ENCODE data around the gene RCHY1.
"Not testable (repeated sequence)": the region's sequence is repeated elsewhere in the genome, so short reads cannot be mapped to it uniquely, and the experiment has no call there.

RCHY1 gene

GRCh38 chr4:75516144-75516543 lies 1.9 kb upstream of the RCHY1 start:
- DNase-seq (ENCODE audit: low read depth in 2 of 2) = no peak

- no peak for DNase-seq (ENCODE audit: low read depth in 2 of 2)
These were observed 878 bp upstream of the RCHY1 start for GRCh38 chr4:75514949-75515612.

- DNase-seq (ENCODE audit: low read depth in 2 of 2) = no peak
These were observed 575 bp downstream of the RCHY1 start for GRCh38 chr4:75513526-75514130.

- DNase-seq (ENCODE audit: low read depth in 2 of 2) = no peak
These were observed 1.6 kb downstream of the RCHY1 start for GRCh38 chr4:75512386-75513211.

GRCh38 chr4:75511841-75512240 lies 2.4 kb downstream of the RCHY1 start:
- DNase-seq (ENCODE audit: low read depth in 2 of 2) = no peak

GRCh38 chr4:75509592-75509991 lies 4.6 kb downstream of the RCHY1 start:
- DNase-seq (ENCODE audit: low read depth in 2 of 2) = not testable (repeated sequence)

GRCh38 chr4:75505630-75506029 lies 8.6 kb downstream of the RCHY1 start:
- no peak for DNase-seq (ENCODE audit: low read depth in 2 of 2)

GRCh38 chr4:75502671-75503070 lies 11.5 kb downstream of the RCHY1 start:
- no peak for DNase-seq (ENCODE audit: low read depth in 2 of 2)

GRCh38 chr4:75499900-75500299 lies 14.3 kb downstream of the RCHY1 start:
- DNase-seq (ENCODE audit: low read depth in 2 of 2) = no peak

- no peak for DNase-seq (ENCODE audit: low read depth in 2 of 2)
These were observed 16.2 kb downstream of the RCHY1 start for GRCh38 chr4:75498041-75498440.

- DNase-seq (ENCODE audit: low read depth in 2 of 2) = no peak
These were observed 17.1 kb downstream of the RCHY1 start for GRCh38 chr4:75497133-75497532.

GRCh38 chr4:75496406-75496805 lies 17.8 kb downstream of the RCHY1 start:
- no peak for DNase-seq (ENCODE audit: low read depth in 2 of 2)

GRCh38 chr4:75495476-75495875 lies 18.7 kb downstream of the RCHY1 start:
- no peak for DNase-seq (ENCODE audit: low read depth in 2 of 2)

- DNase-seq (ENCODE audit: low read depth in 2 of 2) = no peak
These were observed 19.6 kb downstream of the RCHY1 start for GRCh38 chr4:75494563-75494962.

GRCh38 chr4:75490155-75490554 lies 24.0 kb downstream of the RCHY1 start:
- DNase-seq (ENCODE audit: low read depth in 2 of 2) = no peak

GRCh38 chr4:75484190-75484589 lies 30.0 kb downstream of the RCHY1 start:
- no peak for DNase-seq (ENCODE audit: low read depth in 2 of 2)

GRCh38 chr4:75477201-75477600 lies 37.0 kb downstream of the RCHY1 start:
- no peak for DNase-seq (ENCODE audit: low read depth in 2 of 2)

GRCh38 chr4:75470738-75471137 lies 43.5 kb downstream of the RCHY1 start:
- no peak for DNase-seq (ENCODE audit: low read depth in 2 of 2)

- DNase-seq (ENCODE audit: low read depth in 2 of 2) = no peak
These were observed 44.3 kb downstream of the RCHY1 start for GRCh38 chr4:75469896-75470295.

- DNase-seq (ENCODE audit: low read depth in 2 of 2) = no peak
These were observed 56.8 kb downstream of the RCHY1 start for GRCh38 chr4:75457365-75457764.

- DNase-seq (ENCODE audit: low read depth in 2 of 2) = no peak
These were observed 80.1 kb downstream of the RCHY1 start for GRCh38 chr4:75434105-75434504.

- no peak for DNase-seq (ENCODE audit: low read depth in 2 of 2)
These were observed 81.5 kb downstream of the RCHY1 start for GRCh38 chr4:75432683-75433082.

- DNase-seq (ENCODE audit: low read depth in 2 of 2) = no peak
These were observed 85.0 kb downstream of the RCHY1 start for GRCh38 chr4:75429208-75429607.

Measured in stimulated activated CD4-positive, alpha-beta T cell treated with anti-CD3 and anti-CD28 coated beads, Interleukin-4, amount 100 ng/mL, for 48 hours (primary cell).